ENCODE data around the gene OR4D11. TPM values are rescaled to one million over a fixed set of nuclear protein-coding genes. Genes with fewer than 3 reads are reported as not detected.
"Not testable (repeated sequence)": the region's sequence is repeated elsewhere in the genome, so short reads cannot be mapped to it uniquely, and the experiment has no call there.

OR4D11 gene
- not detected in 2 replicates for total RNA-seq (2014; rRNA removed; shearing (Covaris generic))

DNA sequence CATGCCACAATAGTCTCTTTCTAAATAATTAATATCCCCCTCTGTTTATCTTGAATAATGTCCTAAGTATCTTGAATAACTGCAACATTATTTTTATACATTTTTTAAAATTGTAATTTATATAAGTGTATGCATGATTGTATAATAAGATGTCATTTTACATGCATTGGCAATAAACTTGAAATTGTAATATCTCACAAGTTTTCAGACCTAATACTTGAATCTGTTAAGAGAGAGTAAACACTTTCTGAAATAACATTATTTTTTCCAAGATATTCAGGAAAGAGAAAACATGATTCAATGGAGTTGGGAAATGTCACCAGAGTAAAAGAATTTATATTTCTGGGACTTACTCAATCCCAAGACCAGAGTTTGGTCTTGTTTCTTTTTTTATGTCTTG, at the start of gene OR4D11:
OR4D11 (plus strand) TSS at position 301 of the 400 bp plus-strand sequence; CDS start at position 301, 0 bp downstream.
- H3K36me3 ChIP-seq = no peaks in the 10 kb centered on the region
- no peak within 1 kb of the TSS for H3K27ac ChIP-seq
- no peaks in the 10 kb centered on the region for H3K9me3 ChIP-seq (replicated peaks)
- H3K4me1 ChIP-seq = no peaks in the 10 kb centered on the region
- no peak for DNase-seq
- no peak within 1 kb of the TSS for H3K4me3 ChIP-seq
- no peaks in the 10 kb centered on the region for H3K27me3 ChIP-seq

DNA sequence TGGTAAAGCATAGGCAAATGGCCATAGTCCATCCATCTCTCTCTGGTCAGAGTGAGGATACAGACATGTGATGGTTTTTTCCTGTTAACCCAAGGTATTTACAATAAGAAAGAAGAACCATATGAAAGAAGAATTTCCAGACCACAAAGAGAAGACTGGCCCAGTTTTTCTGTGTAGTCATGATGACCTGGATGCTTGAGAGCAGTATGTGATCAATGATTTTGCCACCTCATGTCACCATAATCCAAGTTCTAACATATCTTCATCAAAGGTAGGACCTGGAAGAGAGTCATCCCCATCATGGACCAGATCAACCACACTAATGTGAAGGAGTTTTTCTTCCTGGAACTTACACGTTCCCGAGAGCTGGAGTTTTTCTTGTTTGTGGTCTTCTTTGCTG, 46.7 kb upstream of the OR4D11 start, which contains the start of gene OR4D6:
OR4D6 (plus strand) TSS at position 301 of the 400 bp plus-strand sequence; CDS start at position 301, 0 bp downstream.
- Histone ChIP-seq H3K4me1 (no peaks in the 10 kb centered on the region), H3K27ac (no peak within 1 kb of the TSS), H3K27me3 (0 out of 2 replicates have a peak, but pooled peaks cover 4% of the 10 kb centered on the region), H3K9me3 (replicated peaks) (no peaks in the 10 kb centered on the region), H3K36me3 (no peaks in the 10 kb centered on the region), H3K4me3 (no peak within 1 kb of the TSS)
- DNase-seq = no peak

DNA sequence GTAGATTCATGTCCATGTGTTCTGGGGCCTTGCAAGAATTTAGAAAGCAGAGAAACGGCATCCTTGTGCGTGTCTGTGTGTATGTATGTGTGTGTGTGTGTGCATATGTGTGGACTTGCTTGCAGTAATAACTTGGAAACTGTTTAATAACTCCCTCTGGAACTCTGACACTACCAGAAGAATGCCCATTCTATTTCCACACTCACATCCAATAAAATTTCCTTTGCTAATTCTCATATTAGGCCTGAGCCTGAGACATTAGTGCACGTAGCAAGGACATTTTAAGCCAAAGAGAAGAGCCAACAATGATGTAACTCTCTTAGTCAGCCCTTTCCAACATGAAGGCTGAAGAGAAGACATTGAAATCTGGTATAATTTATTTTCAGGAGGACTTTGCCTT, 43.5 kb upstream of the OR4D11 start:
- Histone ChIP-seq H3K4me3 (no peak overlapping the region), H3K27me3 (0 out of 2 replicates have a peak, but pooled peaks cover 4% of the 10 kb centered on the region), H3K9me3 (replicated peaks) (no peaks in the 10 kb centered on the region), H3K27ac (no peak overlapping the region), H3K36me3 (no peaks in the 10 kb centered on the region), H3K4me1 (peaks cover 3% of the 10 kb centered on the region; the same call in 1 of the 2 replicates)
- DNase-seq = no peak

DNA sequence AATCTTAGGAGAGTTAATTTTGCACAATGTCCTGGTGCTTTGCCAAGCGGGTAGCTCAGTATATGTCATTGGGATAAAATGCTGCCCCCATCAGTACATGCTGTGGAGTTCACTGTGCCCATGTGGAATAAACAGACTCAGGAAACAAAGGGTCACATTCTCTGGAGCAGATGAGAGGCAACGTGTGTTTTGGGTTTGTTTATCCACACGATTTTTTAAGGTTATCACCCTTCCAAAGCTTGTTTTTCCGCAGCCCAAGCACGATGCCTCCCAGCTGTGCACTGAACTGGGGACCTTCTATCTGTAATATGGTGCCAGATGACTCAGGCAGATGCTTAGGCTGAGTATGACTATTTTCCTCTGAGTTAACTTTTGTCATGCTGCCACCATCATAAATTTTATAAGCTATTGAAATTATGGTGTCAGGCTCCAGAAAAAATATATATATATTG, 40.2 kb upstream of the OR4D11 start:
- Histone ChIP-seq H3K36me3 (no peaks in the 10 kb centered on the region), H3K4me3 (no peak overlapping the region), H3K27me3 (no peaks in the 10 kb centered on the region), H3K27ac (no peak overlapping the region), H3K9me3 (replicated peaks) (no peaks in the 10 kb centered on the region), H3K4me1 (peaks cover 3% of the 10 kb centered on the region; the same call in 1 of the 2 replicates)
- peak; percentile 15 to 52 for DNase-seq

DNA sequence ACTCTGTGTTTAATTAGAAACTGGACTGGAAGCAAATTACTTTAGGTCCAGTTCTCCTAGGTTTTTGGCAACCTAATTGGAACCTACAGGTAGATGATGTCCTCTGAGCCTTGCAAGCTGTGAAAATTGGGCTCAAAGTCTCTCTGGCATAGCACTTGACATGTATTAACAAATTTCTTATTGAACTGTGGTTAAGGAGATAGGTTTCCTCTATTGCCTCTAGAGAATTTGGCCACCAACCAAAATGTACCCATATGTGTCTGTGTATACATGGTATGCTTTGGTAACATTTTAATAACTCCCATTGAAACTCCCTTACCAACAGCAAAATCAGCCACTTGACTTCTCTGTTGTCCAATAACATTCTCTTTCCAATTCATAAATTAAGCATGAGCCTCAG, 30.4 kb upstream of the OR4D11 start, which contains the start of gene OR4D10:
OR4D10 (plus strand) TSS at position 301 of the 400 bp plus-strand sequence. CDS start 4,115 bp downstream, outside the sequence.
- no peaks in the 10 kb centered on the region for H3K36me3 ChIP-seq
- H3K4me3 ChIP-seq = no peak within 1 kb of the TSS
- no peak within 1 kb of the TSS for H3K27ac ChIP-seq
- H3K4me1 ChIP-seq = no peaks in the 10 kb centered on the region
- no peaks in the 10 kb centered on the region for H3K27me3 ChIP-seq
- no peaks in the 10 kb centered on the region for H3K9me3 ChIP-seq (replicated peaks)
- no peak for DNase-seq

DNA sequence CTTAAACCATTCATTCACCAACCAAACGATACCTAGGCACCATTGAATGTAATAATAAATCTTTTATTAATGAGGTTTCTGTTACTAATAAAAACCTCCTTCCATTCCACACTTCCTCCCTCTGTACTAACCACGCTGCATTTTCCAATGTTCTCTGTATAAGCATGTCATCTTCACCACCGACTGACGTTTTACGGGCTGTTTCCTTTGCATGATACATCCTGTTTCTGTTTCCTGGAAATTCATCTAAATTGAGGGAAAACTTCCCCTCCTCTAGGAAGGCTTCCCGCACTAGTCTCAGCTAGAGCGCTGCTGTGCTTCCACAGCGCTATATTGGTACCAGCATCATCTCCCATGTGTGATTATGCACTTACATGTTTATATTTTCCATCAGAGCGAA, 28.2 kb upstream of the OR4D11 start:
- no peaks in the 10 kb centered on the region for H3K36me3 ChIP-seq
- no peaks in the 10 kb centered on the region for H3K9me3 ChIP-seq (replicated peaks)
- H3K4me1 ChIP-seq = no peaks in the 10 kb centered on the region
- DNase-seq = no peak
- H3K4me3 ChIP-seq = no peak overlapping the region
- no peak overlapping the region for H3K27ac ChIP-seq
- H3K27me3 ChIP-seq = no peaks in the 10 kb centered on the region

DNA sequence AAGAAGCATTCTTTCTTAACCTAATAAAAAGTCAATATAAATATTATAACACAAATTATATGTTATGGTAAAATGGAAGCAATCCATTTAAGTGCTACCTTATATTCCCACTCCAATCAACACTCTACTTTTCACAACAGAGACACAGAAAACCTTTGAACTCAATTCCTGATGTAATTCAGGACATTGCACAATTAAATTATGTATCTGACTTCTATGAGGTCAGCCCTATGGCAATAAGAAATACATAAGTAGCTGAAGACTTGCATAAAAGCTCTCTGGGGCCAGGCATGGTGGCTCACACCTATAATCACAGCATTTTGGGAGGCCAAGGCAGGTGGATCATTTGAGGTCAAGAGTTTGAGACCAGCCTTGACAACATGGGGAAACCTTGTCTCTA, 23.5 kb upstream of the OR4D11 start:
- H3K9me3 ChIP-seq (replicated peaks) = no peaks in the 10 kb centered on the region
- no peaks in the 10 kb centered on the region for H3K27me3 ChIP-seq
- DNase-seq = no peak

DNA sequence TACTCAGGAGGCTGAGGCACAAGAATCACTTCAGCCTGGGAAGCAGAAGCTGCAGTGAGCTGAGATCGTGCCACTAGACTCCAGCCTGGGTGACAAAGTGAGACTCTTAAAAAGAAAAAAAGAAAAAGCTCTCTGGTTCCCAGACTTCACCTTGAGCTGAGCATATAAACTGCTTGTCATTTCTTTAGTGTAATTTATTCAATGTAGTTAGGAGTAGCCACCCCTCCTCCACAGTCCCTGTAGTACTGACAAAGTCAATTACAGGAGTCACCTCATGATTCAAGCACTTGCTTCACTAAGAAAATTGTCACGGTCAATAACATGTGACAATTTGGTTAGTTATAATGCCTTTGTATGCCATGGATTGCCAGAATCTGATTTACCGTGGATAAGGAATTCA, 23.0 kb upstream of the OR4D11 start:
- no peaks in the 10 kb centered on the region for H3K9me3 ChIP-seq (replicated peaks)
- H3K4me3 ChIP-seq = no peak overlapping the region
- no peak for DNase-seq
- H3K36me3 ChIP-seq = no peaks in the 10 kb centered on the region
- H3K27me3 ChIP-seq = no peaks in the 10 kb centered on the region
- H3K27ac ChIP-seq = no peak overlapping the region
- H3K4me1 ChIP-seq = no peaks in the 10 kb centered on the region

More for the DNA sequence above, 23.5 kb upstream of the OR4D11 start:
- Histone ChIP-seq H3K4me1 (no peaks in the 10 kb centered on the region), H3K27ac (no peak overlapping the region), H3K36me3 (no peaks in the 10 kb centered on the region), H3K4me3 (no peak overlapping the region)

DNA sequence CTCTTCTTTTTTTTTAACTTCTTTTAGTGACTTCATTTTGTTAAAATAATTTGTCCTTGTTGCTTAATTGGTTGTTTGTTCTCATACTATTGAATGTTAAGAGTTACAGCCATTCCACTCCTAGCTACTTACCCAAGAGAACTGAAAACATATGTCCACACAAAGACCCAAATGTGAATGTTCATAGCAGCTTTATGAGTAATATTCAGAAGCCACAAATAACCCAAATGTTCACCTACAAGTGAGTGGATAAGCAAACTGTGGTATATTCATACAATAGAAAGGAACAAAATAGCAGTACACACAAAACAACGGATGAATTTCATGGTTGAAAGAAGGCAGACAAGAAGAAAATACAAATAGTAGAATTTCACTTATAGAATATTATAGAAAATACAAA, 1.4 kb upstream of the OR4D11 start:
- no peak for DNase-seq
- Histone ChIP-seq H3K27ac (no peak overlapping the region), H3K36me3 (no peaks in the 10 kb centered on the region), H3K4me1 (no peaks in the 10 kb centered on the region), H3K9me3 (replicated peaks) (no peaks in the 10 kb centered on the region), H3K4me3 (no peak overlapping the region), H3K27me3 (no peaks in the 10 kb centered on the region)

DNA sequence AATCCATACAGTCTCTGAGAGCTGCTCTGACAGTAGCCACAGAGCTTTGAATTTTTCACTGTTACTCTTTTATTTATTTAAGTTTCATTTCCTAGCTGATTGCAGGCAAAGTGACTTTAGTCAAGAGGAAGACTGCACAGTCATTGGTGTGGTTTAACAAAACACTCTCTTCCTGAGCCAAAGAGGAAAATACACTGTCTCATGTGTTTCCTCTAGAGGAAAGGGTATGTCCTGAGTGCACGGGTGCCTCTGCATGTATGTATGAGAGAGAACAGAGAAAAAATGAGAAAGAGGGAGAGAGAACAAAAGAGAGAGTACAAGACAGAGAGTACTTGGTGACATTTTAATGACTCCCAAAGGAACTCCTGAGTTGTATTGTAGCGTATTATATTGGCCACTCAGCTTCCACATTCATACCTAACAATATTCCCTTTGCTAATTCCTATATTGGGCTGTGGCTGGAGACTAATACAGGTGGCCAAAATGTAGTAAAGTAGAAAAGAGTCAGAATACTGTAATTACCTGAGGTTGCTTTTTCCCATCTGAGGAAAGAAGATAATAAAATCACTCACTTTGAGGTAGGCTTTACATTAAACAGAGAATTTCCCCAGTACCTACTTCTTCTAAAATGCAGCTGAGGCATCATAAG, 7.7 kb downstream of the OR4D11 start, which contains the start of gene OR4D9:
OR4D9 (plus strand) TSS at position 599 of the 649 bp plus-strand sequence. CDS start 3,374 bp downstream, outside the sequence.
- H3K27ac ChIP-seq = no peak within 1 kb of the TSS

DNA sequence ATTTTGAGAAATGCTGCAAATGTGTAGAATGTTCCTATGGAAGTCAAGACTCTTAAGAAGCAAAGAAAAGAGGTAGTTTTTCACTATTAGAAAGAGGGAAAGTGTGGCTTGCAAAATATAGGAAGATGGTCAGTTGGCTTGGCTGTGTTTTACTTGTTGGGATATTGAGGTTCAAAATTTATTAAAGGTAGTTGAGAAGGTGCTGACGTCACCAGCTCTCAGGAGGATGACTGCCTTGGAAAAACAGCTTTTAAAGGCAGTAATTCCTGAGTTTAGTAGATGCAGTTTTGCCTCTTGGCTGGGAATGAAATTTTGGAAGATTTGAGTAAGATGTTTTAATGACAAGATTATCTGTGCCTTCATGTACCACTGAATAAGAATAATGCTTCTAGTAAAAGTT, 8.3 kb downstream of the OR4D11 start:
- Histone ChIP-seq H3K27ac (no peak overlapping the region), H3K4me1 (no peaks in the 10 kb centered on the region), H3K36me3 (no peaks in the 10 kb centered on the region), H3K4me3 (no peak overlapping the region), H3K9me3 (replicated peaks) (no peaks in the 10 kb centered on the region), H3K27me3 (no peaks in the 10 kb centered on the region)
- DNase-seq = no peak

More for the DNA sequence above, 7.7 kb downstream of the OR4D11 start, which contains the start of gene OR4D9:
- Histone ChIP-seq H3K4me1 (no peaks in the 10 kb centered on the region), H3K27me3 (no peaks in the 10 kb centered on the region), H3K4me3 (no peak within 1 kb of the TSS), H3K36me3 (no peaks in the 10 kb centered on the region), H3K9me3 (replicated peaks) (no peaks in the 10 kb centered on the region)
- no peak for DNase-seq

DNA sequence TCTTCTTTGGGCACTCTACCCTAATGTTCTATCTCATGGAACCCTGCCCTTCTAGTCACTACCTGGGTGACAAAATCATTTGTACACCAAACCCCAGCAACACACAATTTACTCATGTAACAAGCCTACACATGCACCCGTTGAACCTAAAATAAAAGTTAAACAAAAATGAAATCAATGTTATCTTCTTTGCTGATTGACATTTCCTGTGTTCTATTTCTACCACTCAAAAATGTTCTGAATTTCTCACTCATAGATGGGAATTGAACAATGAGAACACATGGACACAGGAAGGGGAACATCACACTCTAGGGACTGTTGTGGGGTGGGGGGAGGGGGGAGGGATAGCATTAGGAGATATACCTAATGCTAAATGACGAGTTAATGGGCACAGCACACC, 16.8 kb downstream of the OR4D11 start:
- DNase-seq; H3K4me3 ChIP-seq; H3K27ac ChIP-seq; H3K4me1 ChIP-seq; H3K36me3 ChIP-seq; H3K9me3 ChIP-seq (replicated peaks); H3K27me3 ChIP-seq: not testable (repeated sequence)

DNA sequence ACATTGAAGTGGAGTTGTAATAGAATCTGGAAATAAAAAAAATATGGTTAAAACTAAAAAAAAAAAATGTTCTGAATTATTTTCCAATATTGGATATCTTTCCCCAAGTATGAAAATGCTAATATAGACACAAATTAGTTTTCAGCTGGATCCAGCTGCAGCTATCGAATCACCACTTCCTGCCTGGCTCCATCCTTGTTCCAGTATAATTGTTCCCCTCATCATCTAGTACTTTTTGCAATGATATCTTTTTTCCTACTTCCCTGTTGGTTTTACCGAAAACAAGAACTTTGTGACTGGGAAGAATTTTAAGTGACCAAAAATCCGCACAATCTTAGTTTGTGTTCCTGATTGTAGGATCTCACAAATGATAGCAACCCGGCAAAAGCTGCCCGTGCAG, 17.4 kb downstream of the OR4D11 start:
- no peak overlapping the region for H3K4me3 ChIP-seq
- H3K36me3 ChIP-seq = no peaks in the 10 kb centered on the region
- no peaks in the 10 kb centered on the region for H3K9me3 ChIP-seq (replicated peaks)
- H3K27me3 ChIP-seq = peaks cover 3% of the 10 kb centered on the region; the same call in 1 of the 2 replicates
- no peak for DNase-seq
- H3K4me1 ChIP-seq = no peaks in the 10 kb centered on the region
- H3K27ac ChIP-seq = no peak overlapping the region

DNA sequence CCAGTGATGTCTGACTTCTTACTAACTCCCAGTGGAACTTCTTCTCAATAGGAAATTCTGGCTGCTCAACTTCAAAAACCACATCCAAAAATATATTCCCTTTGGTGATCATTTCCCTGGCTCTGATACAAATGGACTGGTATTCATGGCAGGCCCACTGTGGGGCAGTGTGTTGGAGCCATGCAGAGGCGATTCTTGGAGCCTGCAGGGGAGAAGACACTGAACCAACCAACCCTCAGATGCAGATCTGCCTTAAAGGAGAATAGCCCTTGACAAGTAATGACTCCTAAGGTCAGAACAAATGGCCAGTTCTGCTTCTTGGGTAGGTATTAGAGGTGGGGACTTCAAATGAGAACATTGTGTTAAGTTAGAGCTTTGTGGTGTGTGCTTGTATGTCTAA, 20.2 kb downstream of the OR4D11 start:
- H3K27ac ChIP-seq = no peak overlapping the region
- no peak overlapping the region for H3K4me3 ChIP-seq
- H3K27me3 ChIP-seq = peaks cover 3% of the 10 kb centered on the region; the same call in 1 of the 2 replicates
- no peaks in the 10 kb centered on the region for H3K9me3 ChIP-seq (replicated peaks)
- H3K4me1 ChIP-seq = no peaks in the 10 kb centered on the region
- DNase-seq = no peak
- H3K36me3 ChIP-seq = no peaks in the 10 kb centered on the region

DNA sequence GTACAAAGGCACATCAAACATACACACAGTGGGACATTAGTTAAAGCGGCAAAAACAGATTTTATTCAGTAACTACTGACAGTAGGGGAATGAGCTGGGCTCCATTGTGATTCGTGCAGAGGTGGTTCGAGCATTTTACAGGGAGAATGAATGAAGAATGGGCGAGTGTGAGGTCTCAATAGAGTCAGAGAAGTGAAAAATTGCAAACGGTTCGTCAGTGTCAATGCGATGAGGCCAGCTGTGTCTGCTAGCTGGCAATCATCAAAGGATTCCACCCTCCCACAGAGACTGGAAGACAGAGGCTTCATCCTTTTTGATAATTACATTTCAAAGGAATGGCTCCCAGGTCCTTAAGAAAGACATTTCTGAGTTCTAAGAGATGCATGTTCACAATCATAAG, 25.3 kb downstream of the OR4D11 start:
- Histone ChIP-seq H3K4me3 (no peak overlapping the region), H3K4me1 (no peaks in the 10 kb centered on the region), H3K27ac (no peak overlapping the region), H3K27me3 (no peaks in the 10 kb centered on the region), H3K9me3 (replicated peaks) (no peaks in the 10 kb centered on the region), H3K36me3 (no peaks in the 10 kb centered on the region)
- DNase-seq = no peak

Data from SJCRH30 (cell line).